Mucosa of gallbladder (tissue), 1 donor: ENCODE measurements around the gene HAVCR2. TPM values are rescaled to one million over a fixed set of nuclear protein-coding genes. Genes with fewer than 3 reads are reported as not detected.
A peak's percentile ranks its signal among the peaks of the same experiment; 100 is the strongest.
"Not testable (repeated sequence)": the region's sequence is repeated elsewhere in the genome, so short reads cannot be mapped to it uniquely, and the experiment has no call there.

Experiments used
- DNase-seq: peaks from one replicate; pipeline ENCODE4 v3.0.0-alpha.2; 2020; ENCODE audit warnings: low spot score
- total RNA-seq: library from RNA; stranded (reverse); gene quantifications from one replicate; pipeline ENCODE4 v1.2.1, GENCODE V29; 2021
- donor health status: DM: no; HTN: no; CAD: no.

The HAVCR2 gene
- total RNA-seq, 1 donor from 2014 or later, result 9.6 TPM

- DNase-seq, result no peak
Measured at GRCh38 chr5:157088342-157088990, 20.4 kb downstream of the HAVCR2 start.

GRCh38 chr5:157086751-157087359 is 22.0 kb downstream of the HAVCR2 start:
- no peak for DNase-seq

GRCh38 chr5:157085930-157086329 is 22.9 kb downstream of the HAVCR2 start:
- DNase-seq, result no peak

GRCh38 chr5:157080286-157080685 is 28.6 kb downstream of the HAVCR2 start:
- no peak for DNase-seq

- no peak for DNase-seq
Measured at GRCh38 chr5:157076558-157076957, 32.3 kb downstream of the HAVCR2 start.

GRCh38 chr5:157072508-157072907 is 36.3 kb downstream of the HAVCR2 start:
- peak; percentile 44 for DNase-seq

- no peak for DNase-seq
Measured at GRCh38 chr5:157069949-157070348, 38.9 kb downstream of the HAVCR2 start.

GRCh38 chr5:157068785-157069184 is 40.1 kb downstream of the HAVCR2 start:
- DNase-seq, result no peak

- no peak for DNase-seq
Measured at GRCh38 chr5:157068339-157068738, 40.5 kb downstream of the HAVCR2 start.

GRCh38 chr5:157067005-157067404 is 41.8 kb downstream of the HAVCR2 start:
- DNase-seq, result no peak

- no peak for DNase-seq
Measured at GRCh38 chr5:157066080-157066479, 42.8 kb downstream of the HAVCR2 start.

- peak; percentile 22 for DNase-seq
Measured at GRCh38 chr5:157063776-157064430, 44.9 kb downstream of the HAVCR2 start.

GRCh38 chr5:157059891-157060290 is 49.0 kb downstream of the HAVCR2 start:
- no peak for DNase-seq

GRCh38 chr5:157059093-157059539 is 49.7 kb downstream of the HAVCR2 start, which contains the start of gene HAVCR1:
HAVCR1 (minus strand) TSS chr5:157059116; CDS start chr5:157057943, 1,173 bp downstream.
- no peak for DNase-seq

GRCh38 chr5:157057459-157058370 is 51.1 kb downstream of the HAVCR2 start:
- no peak for DNase-seq

GRCh38 chr5:157056848-157057247 is 52.0 kb downstream of the HAVCR2 start:
- not testable (repeated sequence) for DNase-seq

GRCh38 chr5:157051604-157052245 is 57.1 kb downstream of the HAVCR2 start:
- no peak for DNase-seq

- no peak for DNase-seq
Measured at GRCh38 chr5:157050050-157050449, 58.8 kb downstream of the HAVCR2 start.

- DNase-seq, result peak; percentile 17
Measured at GRCh38 chr5:157049605-157050004, 59.2 kb downstream of the HAVCR2 start.

- DNase-seq, result no peak
Measured at GRCh38 chr5:157047898-157048297, 60.9 kb downstream of the HAVCR2 start.

- not testable (repeated sequence) for DNase-seq
Measured at GRCh38 chr5:157047016-157047415, 61.8 kb downstream of the HAVCR2 start.
